Measurements from ENCODE around the gene TXNRD1.

Gene TXNRD1

GRCh38 chr12:104285740-104286515, 70.3 kb downstream of the TXNRD1 start:
- TF ChIP-seq, protein P1, sequence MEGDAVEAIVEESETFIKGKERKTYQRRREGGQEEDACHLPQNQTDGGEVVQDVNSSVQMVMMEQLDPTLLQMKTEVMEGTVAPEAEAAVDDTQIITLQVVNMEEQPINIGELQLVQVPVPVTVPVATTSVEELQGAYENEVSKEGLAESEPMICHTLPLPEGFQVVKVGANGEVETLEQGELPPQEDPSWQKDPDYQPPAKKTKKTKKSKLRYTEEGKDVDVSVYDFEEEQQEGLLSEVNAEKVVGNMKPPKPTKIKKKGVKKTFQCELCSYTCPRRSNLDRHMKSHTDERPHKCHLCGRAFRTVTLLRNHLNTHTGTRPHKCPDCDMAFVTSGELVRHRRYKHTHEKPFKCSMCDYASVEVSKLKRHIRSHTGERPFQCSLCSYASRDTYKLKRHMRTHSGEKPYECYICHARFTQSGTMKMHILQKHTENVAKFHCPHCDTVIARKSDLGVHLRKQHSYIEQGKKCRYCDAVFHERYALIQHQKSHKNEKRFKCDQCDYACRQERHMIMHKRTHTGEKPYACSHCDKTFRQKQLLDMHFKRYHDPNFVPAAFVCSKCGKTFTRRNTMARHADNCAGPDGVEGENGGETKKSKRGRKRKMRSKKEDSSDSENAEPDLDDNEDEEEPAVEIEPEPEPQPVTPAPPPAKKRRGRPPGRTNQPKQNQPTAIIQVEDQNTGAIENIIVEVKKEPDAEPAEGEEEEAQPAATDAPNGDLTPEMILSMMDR (IDR thresholded peaks at IDR 0.05; ENCODE audit: borderline replicate concordance, control extremely low read depth, extremely low read depth, insufficient read depth, missing control alignments) = no peak
- in situ Hi-C loops (cut with MboI; ENCODE audit: low sequenced_read_pairs, unreplicated experiment) = no loop called here
- no peak for DNase-seq (ENCODE audit: low spot score)

DNA sequence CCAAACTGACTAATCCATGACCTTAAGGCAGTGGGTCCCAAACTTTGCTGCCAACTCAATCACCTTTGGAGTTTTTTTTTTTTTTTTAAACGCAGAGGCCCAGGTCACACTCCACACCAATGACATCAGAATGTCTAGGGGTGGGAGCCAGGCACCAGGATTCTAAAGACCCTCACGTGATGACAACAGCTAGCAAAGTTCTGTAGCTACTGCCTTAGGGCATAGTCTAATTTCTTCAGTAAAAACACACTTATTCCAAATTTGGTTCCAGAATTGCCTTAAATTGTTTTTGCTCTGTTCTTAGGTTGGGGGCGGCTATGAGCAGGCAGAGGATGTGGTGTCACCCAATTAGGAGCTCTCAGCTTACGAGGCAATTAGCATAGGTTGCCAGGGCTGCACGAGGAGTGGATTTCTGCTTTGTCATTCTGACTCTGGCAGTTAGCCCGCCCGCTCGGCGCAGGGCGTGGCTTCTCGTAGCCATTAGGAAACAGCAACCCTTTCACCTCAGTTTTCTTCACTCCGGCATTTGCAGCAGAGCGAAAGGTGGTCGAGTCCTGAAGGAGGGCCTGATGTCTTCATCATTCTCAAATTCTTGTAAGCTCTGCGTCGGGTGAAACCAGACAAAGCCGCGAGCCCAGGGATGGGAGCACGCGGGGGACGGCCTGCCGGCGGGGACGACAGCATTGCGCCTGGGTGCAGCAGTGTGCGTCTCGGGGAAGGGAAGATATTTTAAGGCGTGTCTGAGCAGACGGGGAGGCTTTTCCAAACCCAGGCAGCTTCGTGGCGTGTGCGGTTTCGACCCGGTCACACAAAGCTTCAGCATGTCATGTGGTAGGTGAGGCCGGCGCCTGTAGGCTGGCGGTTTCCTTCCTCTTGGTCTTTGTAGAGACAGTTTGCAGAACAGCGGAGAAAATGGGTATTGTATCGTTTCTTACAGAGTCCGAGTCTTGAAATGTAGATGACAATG, 71.2 kb downstream of the TXNRD1 start:
- peak; percentile 89 for DNase-seq (ENCODE audit: low spot score)
- in situ Hi-C loops (cut with MboI; ENCODE audit: low sequenced_read_pairs, unreplicated experiment) = no loop called here
- TF ChIP-seq, protein P1 (IDR thresholded peaks at IDR 0.05; ENCODE audit: borderline replicate concordance, control extremely low read depth, extremely low read depth, insufficient read depth, missing control alignments) = no peak

DNA sequence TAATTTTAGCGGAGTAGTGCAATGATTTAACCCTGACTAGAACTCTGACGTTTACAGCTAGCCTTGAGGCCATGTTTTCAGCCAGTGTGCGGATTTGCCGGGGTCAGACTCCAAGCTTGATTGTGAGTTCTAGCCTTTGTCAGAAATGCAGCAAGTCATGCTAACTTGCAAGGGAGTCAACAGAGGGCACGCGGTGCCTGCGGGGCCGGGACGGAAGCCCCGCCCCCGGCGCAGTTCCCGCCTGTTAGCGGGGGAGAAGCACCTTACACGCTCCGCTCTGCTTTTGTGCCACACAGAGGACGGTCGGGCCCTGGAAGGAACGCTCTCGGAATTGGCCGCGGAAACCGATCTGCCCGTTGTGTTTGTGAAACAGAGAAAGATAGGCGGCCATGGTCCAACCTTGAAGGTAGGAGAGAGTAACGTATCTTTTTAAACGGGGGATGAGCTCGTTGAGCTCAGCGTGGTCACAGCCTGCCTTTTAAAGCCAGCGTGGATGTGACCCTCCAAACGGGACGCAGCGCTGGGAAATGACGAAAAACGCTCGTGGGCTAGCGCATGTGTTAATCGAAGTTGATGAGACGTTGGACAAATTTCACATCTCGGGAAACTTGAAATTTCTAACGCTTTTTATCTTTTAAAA, 73.2 kb downstream of the TXNRD1 start:
- in situ Hi-C loops (cut with MboI; ENCODE audit: low sequenced_read_pairs, unreplicated experiment) = no loop called here
- TF ChIP-seq, protein P1 (IDR thresholded peaks at IDR 0.05; ENCODE audit: borderline replicate concordance, control extremely low read depth, extremely low read depth, insufficient read depth, missing control alignments) = peak; percentile 27
- DNase-seq (ENCODE audit: low spot score) = peak; percentile 90

DNA sequence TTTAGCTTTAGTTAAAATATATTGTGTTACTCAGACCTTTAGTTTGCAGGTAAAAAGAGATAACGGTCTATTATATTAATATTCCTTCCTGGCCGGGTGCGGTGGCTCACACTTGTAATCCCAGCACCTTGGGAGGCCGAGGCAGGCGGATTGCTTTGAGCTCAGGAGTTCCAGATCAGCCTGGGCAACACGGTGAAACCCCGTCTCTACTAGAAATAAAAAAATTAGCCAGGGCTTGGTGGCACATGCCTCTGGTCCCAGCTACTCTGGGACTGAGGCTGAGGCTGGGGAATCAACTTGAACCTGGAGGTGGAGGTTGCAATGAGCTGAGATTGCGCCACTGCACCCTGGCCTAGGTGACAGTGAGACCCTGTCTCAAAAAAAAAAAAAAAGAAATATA, 74.7 kb downstream of the TXNRD1 start:
- DNase-seq (ENCODE audit: low spot score) = no peak
- TF ChIP-seq, protein P1 (IDR thresholded peaks at IDR 0.05; ENCODE audit: borderline replicate concordance, control extremely low read depth, extremely low read depth, insufficient read depth, missing control alignments) = no peak
- in situ Hi-C loops (cut with MboI; ENCODE audit: low sequenced_read_pairs, unreplicated experiment) = no loop called here

- in situ Hi-C loops (cut with MboI; ENCODE audit: low sequenced_read_pairs, unreplicated experiment) = no loop called here
- DNase-seq (ENCODE audit: low spot score) = no peak
- TF ChIP-seq, protein P1 (IDR thresholded peaks at IDR 0.05; ENCODE audit: borderline replicate concordance, control extremely low read depth, extremely low read depth, insufficient read depth, missing control alignments) = no peak
Measured at GRCh38 chr12:104290855-104291254, 75.3 kb downstream of the TXNRD1 start.

GRCh38 chr12:104291867-104292524, 76.4 kb downstream of the TXNRD1 start:
- TF ChIP-seq, protein P1 (IDR thresholded peaks at IDR 0.05; ENCODE audit: borderline replicate concordance, control extremely low read depth, extremely low read depth, insufficient read depth, missing control alignments) = no peak
- in situ Hi-C loops (cut with MboI; ENCODE audit: low sequenced_read_pairs, unreplicated experiment) = no loop called here
- DNase-seq (ENCODE audit: low spot score) = no peak

All from GM13976 (cell line).